ENCODE measurements around the gene ACAN.

- TF ChIP-seq CTCF (IDR thresholded peaks at IDR 0.05; ENCODE audit: insufficient read depth, low read length), result no peak
- TF ChIP-seq POLR2AphosphoS5 (IDR thresholded peaks at IDR 0.05; ENCODE audit: low read depth), result no peak
- TF ChIP-seq, protein P1, sequence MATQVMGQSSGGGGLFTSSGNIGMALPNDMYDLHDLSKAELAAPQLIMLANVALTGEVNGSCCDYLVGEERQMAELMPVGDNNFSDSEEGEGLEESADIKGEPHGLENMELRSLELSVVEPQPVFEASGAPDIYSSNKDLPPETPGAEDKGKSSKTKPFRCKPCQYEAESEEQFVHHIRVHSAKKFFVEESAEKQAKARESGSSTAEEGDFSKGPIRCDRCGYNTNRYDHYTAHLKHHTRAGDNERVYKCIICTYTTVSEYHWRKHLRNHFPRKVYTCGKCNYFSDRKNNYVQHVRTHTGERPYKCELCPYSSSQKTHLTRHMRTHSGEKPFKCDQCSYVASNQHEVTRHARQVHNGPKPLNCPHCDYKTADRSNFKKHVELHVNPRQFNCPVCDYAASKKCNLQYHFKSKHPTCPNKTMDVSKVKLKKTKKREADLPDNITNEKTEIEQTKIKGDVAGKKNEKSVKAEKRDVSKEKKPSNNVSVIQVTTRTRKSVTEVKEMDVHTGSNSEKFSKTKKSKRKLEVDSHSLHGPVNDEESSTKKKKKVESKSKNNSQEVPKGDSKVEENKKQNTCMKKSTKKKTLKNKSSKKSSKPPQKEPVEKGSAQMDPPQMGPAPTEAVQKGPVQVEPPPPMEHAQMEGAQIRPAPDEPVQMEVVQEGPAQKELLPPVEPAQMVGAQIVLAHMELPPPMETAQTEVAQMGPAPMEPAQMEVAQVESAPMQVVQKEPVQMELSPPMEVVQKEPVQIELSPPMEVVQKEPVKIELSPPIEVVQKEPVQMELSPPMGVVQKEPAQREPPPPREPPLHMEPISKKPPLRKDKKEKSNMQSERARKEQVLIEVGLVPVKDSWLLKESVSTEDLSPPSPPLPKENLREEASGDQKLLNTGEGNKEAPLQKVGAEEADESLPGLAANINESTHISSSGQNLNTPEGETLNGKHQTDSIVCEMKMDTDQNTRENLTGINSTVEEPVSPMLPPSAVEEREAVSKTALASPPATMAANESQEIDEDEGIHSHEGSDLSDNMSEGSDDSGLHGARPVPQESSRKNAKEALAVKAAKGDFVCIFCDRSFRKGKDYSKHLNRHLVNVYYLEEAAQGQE (IDR thresholded peaks at IDR 0.05; ENCODE audit: insufficient replicate concordance, low read depth), result no peak
- no peak for TF ChIP-seq SPI1 (IDR thresholded peaks at IDR 0.05; ENCODE audit: borderline replicate concordance, low read depth)
- no peak for TF ChIP-seq GABPA (IDR thresholded peaks at IDR 0.05; ENCODE audit: low read depth)
Observed at GRCh38 chr15:88849376-88850072, 46.3 kb downstream of the ACAN start.
